VCaP (cell line): ENCODE data around the gene ANO6.

ENCODE experiments used
- H3K27ac ChIP-seq: fragments of 450-650 bp; 2 replicates; pipeline ENCODE4 v1.5.1; 2017
- TF ChIP-seq, protein P1 (sequence below): fragments of 450-650 bp; conservative IDR thresholded peaks from 2 replicates; pipeline ENCODE4 v1.5.1; 2017; ENCODE audit warnings: mild to moderate bottlenecking, moderate library complexity

ANO6 gene

DNA sequence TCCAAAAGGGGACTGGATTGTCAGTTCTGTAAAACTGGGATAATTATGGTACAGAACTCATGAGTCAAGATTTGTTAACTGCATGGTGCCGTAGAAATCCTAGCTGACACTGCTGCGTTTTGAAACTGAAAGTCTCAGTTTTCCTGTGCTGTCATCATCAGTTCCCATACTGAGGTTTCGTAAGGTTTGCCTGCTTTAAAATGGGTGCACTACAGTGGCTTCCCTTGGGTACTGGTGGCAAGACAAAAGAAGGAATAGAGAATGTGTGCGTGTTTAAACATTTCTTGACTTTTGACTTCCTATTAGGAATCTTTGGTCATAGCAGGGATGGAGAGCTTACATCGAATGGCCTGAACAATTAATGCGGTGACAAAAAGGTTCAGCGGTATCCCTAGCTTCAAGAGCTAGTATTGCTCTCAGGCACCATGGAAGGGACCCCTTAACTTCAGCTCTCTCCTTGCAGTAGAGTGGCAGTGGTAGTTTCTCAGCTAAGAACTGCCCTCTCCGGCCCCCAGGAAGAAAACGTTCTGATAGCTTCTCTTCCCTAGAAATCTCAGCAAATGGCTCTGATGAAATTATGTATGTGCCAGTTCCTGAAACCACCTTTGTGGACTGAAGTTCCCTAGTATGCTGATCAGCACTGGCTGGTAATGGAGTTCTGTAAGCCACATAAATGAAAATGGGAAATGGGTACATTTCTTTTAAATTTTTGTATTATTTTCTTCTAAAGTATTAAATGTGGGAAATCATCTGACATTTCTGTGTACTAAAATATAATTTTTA lies 28.9 kb downstream of the ANO6 start:
- TF ChIP-seq, protein P1, sequence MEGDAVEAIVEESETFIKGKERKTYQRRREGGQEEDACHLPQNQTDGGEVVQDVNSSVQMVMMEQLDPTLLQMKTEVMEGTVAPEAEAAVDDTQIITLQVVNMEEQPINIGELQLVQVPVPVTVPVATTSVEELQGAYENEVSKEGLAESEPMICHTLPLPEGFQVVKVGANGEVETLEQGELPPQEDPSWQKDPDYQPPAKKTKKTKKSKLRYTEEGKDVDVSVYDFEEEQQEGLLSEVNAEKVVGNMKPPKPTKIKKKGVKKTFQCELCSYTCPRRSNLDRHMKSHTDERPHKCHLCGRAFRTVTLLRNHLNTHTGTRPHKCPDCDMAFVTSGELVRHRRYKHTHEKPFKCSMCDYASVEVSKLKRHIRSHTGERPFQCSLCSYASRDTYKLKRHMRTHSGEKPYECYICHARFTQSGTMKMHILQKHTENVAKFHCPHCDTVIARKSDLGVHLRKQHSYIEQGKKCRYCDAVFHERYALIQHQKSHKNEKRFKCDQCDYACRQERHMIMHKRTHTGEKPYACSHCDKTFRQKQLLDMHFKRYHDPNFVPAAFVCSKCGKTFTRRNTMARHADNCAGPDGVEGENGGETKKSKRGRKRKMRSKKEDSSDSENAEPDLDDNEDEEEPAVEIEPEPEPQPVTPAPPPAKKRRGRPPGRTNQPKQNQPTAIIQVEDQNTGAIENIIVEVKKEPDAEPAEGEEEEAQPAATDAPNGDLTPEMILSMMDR: no peak
- no peak overlapping the region for H3K27ac ChIP-seq

DNA sequence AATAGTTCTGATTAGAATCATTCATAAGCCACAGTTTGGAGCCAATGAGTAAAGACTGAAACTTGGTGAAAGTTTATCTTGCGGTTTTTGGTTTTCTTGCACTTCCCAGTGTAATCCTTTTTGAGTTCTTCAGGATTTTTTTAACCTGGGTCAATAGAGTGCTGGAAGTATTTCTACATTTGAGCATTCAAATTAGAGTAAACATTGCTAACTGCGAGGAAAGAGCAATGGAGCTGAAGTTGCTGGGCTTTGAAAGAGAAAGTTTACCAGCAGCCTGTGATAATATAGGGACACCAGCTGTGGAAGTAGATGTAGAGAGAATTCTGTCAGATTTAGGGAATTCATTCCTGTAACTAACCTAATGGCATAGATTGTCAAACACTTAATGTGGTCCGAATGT lies 30.3 kb downstream of the ANO6 start:
- H3K27ac ChIP-seq: no peak overlapping the region
- TF ChIP-seq, protein P1: no peak

DNA sequence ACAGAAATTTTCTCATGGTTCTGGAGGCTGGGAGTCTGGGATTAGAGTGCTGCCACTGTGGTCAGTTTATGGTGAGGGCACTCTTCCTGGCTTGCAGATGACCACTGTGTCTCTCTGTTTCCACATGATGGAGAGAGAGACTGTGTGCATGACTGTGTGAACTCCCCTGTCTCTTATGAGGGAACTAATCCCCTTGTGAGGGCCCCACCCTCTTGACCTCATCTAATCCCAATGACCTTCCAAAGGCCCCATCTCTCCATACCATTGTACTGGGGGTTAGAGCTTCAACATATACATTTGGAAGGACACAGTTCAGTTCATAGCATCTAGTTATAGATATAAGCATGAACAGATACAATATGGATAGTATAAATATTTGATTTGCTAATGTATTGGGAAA lies 31.7 kb downstream of the ANO6 start:
- TF ChIP-seq, protein P1: no peak
- H3K27ac ChIP-seq: no peak overlapping the region

DNA sequence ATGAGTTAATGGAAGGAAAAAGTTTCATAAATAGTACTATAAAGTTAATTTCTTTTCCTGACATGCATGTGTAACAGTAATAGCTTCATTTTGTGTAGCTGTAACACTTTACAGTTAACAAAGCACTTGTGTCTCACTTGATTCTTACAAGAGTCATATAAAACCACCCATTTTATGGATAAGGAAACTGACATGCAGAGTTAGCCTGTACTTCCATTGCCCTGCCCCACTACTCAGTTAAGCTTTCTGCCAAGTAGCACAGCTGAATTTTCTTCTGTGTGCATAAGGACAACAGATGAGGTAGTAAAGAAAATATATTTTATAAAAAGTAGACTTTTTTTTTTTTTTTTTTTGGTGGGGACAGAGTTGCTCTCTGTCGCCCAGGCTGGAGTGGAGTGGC lies 32.2 kb downstream of the ANO6 start:
- TF ChIP-seq, protein P1: no peak
- H3K27ac ChIP-seq: no peak overlapping the region

DNA sequence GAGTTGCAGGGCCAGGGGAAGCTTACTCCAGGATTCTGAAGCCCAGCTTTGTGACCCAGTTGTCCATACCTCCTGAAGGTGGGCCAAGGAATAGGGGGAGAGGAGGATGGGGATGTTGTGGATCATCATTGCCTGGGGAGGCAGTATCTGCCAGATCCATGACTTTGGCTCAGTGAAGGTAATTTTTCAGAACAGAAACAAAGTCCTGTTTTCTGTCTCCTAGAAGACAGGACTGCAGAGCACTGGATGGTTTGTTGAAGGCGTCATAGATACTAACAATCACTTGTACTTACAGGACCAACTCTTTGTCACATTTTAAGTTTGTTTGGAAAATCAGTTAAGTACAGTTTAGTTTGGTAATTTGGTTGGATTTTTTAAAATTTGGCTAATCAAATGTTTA lies 38.4 kb downstream of the ANO6 start:
- TF ChIP-seq, protein P1: no peak
- no peak overlapping the region for H3K27ac ChIP-seq

DNA sequence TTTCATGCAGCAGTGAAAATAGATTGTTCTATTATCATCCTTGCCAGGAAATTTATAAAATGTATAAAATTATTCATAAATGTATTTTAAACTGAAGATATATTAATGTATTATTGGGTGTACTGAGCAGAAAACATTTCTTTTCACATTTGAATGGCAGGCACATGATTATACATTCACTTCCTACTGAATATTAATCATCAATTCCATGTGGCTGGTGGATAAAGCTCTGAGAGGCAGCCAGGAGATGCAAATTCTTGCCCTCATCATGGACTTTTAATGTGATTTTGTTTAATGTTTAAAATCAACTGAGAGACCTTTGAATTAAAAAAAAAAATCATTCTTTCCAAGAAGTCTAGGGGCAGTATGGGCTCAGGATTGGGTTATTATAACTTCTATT lies 40.8 kb downstream of the ANO6 start:
- no peak overlapping the region for H3K27ac ChIP-seq
- TF ChIP-seq, protein P1: no peak

DNA sequence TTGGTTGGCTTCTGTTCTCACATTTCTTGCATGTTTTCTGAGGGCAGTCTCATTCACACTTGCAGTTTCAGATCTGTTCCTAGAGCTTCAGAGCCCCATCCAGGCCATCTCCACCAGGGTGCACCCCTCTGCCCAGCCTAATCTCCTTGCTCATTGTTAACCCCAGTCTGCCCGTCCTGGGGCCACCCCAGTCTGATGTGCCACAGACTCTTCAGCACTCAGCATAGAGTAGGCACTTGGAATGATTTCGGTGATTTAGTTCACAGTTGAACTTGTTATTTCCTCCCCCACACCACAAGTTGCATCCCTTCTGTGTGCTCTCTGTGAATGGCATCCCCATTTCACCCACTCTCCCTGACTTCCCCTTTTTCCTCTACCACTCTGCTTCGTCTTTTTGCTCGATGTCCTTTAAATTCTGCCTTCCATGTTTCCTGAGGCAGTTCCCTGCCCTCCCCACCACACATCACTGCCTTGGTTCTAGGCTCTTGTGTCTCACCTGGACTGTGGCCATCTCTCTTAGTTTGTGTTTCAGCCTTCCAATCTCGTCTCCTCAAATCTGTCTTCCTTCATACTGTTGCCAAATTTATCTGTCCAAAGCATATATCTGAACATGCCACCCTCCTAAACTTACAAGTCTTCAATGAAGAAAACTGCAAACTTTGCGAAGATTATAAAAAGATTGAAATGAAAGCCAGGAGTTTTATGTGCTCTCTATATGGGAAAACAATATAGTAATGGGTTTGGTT lies 41.5 kb downstream of the ANO6 start:
- TF ChIP-seq, protein P1: no peak
- no peak overlapping the region for H3K27ac ChIP-seq
